CD14-positive monocyte (primary cell): Measurements from ENCODE around the gene PRAMEF27. TPM values are rescaled to one million over a fixed set of nuclear protein-coding genes. Genes with fewer than 3 reads are reported as not detected.
"Not testable (repeated sequence)": the region's sequence is repeated elsewhere in the genome, so short reads cannot be mapped to it uniquely, and the experiment has no call there.

ENCODE experiments used
- DNase-seq, 3 donors: peaks; one replicate each; pipeline ENCODE4 v3.0.0-alpha.2; 2011 to 2022
- H2AFZ ChIP-seq: 2 replicates; pipeline ENCODE4 v1.6.0; 2012; ENCODE audit warnings: mild to moderate bottlenecking, low read depth, low read length, inconsistent platforms; ENCODE audit not compliant: insufficient read depth, poor library complexity, severe bottlenecking
- H3K27ac ChIP-seq, 2 donors: 1 replicate in 1 of 2; 2 replicates in 1 of 2; pipeline ENCODE4 v1.5.1; 2012 to 2013; ENCODE audit warnings: low read length in 2 of 2, control low read depth in 1 of 2, inconsistent platforms in 1 of 2, low read depth in 1 of 2, mild to moderate bottlenecking in 1 of 2
- H3K27me3 ChIP-seq, 2 donors: one replicate each; pipeline versions ENCODE4 v1.6.0 to v1.6.1; 2011 to 2013; ENCODE audit warnings: low read length in 2 of 2; ENCODE audit not compliant: control insufficient read depth in 2 of 2, insufficient read depth in 2 of 2
- H3K36me3 ChIP-seq, 2 donors: replicated peaks in 1 of 2; 1 replicate in 1 of 2; 2 replicates in 1 of 2; pipeline versions ENCODE4 v1.5.1 to v1.6.1; 2012 to 2013; ENCODE audit warnings: low read length in 2 of 2, control low read depth in 1 of 2, inconsistent platforms in 1 of 2, mild to moderate bottlenecking in 1 of 2; ENCODE audit not compliant: insufficient read depth in 2 of 2, control insufficient read depth in 1 of 2
- H3K4me1 ChIP-seq, 2 donors: 1 replicate in 1 of 2; 2 replicates in 1 of 2; pipeline versions ENCODE4 v1.5.1 to v1.6.1; 2012 to 2013; ENCODE audit warnings: low read length in 2 of 2, control low read depth in 1 of 2, inconsistent platforms in 1 of 2, mild to moderate bottlenecking in 1 of 2, moderate library complexity in 1 of 2; ENCODE audit not compliant: insufficient read depth in 2 of 2, control insufficient read depth in 1 of 2
- H3K4me2 ChIP-seq: replicated peaks from 2 replicates; pipeline ENCODE3; 2012; ENCODE audit warnings: low read length, moderate library complexity, mild to moderate bottlenecking; ENCODE audit not compliant: poor library complexity, severe bottlenecking; ENCODE audit errors: extremely low read depth
- H3K4me3 ChIP-seq, 3 experiments: fragments of 200-600 bp in 1 of 3; sonication (generic) in 1 of 3; replicated peaks in 1 of 3; 1 replicate in 2 of 3; 2 replicates in 1 of 3; pipeline ENCODE4 v1.5.1; 2011 to 2013; ENCODE audit warnings: low read length in 3 of 3, mild to moderate bottlenecking in 3 of 3, control low read depth in 2 of 3, low read depth in 2 of 3, inconsistent platforms in 1 of 3, moderate library complexity in 1 of 3
- H3K79me2 ChIP-seq: 2 replicates; pipeline ENCODE4 v1.6.0; 2012; ENCODE audit warnings: mild to moderate bottlenecking, control low read depth, inconsistent platforms, low read length, moderate library complexity; ENCODE audit not compliant: insufficient read depth
- H3K9ac ChIP-seq: 2 replicates; pipeline ENCODE4 v1.6.0; 2017; ENCODE audit warnings: low read length, mild to moderate bottlenecking; ENCODE audit not compliant: insufficient read depth, poor library complexity, severe bottlenecking
- H3K9me3 ChIP-seq, 2 donors: replicated peaks in 1 of 2; 1 replicate in 1 of 2; 2 replicates in 1 of 2; pipeline versions ENCODE4 v1.5.1 to v1.6.1; 2012 to 2013; ENCODE audit warnings: low read length in 2 of 2, control low read depth in 1 of 2; ENCODE audit not compliant: control insufficient read depth in 1 of 2, insufficient read depth in 1 of 2
- H4K20me1 ChIP-seq: 2 replicates; pipeline ENCODE4 v1.6.0; 2012; ENCODE audit warnings: mild to moderate bottlenecking, low read length, control low read depth, moderate library complexity; ENCODE audit not compliant: insufficient read depth
- H3K27ac Mint-ChIP-seq, 7 donors: one replicate each; pipeline ENCODE4 v1.8.0; 2020; ENCODE audit warnings: mild to moderate bottlenecking in 7 of 7, mixed read lengths in 7 of 7, moderate library complexity in 6 of 7, inconsistent platforms in 2 of 7
- H3K27me3 Mint-ChIP-seq, 3 donors: one replicate each; pipeline ENCODE4 v1.8.0; 2021 to 2022; ENCODE audit warnings: low read depth in 3 of 3, mild to moderate bottlenecking in 3 of 3, mixed read lengths in 3 of 3, moderate library complexity in 3 of 3, inconsistent platforms in 1 of 3
- H3K36me3 Mint-ChIP-seq, 2 donors: one replicate each; pipeline ENCODE4 v1.8.0; 2020; ENCODE audit warnings: mixed read lengths in 2 of 2, inconsistent platforms in 1 of 2, mild to moderate bottlenecking in 1 of 2
- H3K4me1 Mint-ChIP-seq: one replicate; pipeline ENCODE4 v1.8.0; 2020; ENCODE audit warnings: mild to moderate bottlenecking, mixed read lengths
- H3K4me3 Mint-ChIP-seq, 2 donors: one replicate each; pipeline ENCODE4 v1.8.0; 2020; ENCODE audit warnings: mild to moderate bottlenecking in 2 of 2, mixed read lengths in 2 of 2, moderate library complexity in 1 of 2
- H3K9me3 Mint-ChIP-seq, 7 donors: one replicate each; pipeline ENCODE4 v1.8.0; 2020 to 2022; ENCODE audit warnings: mixed read lengths in 7 of 7, mild to moderate bottlenecking in 6 of 7, moderate library complexity in 6 of 7, inconsistent platforms in 2 of 7
- WGBS: methylation state at CpG from one replicate; pipeline ENCODE4 v1.1.5; 2013; ENCODE audit warnings: missing lambda C conversion rate; ENCODE audit not compliant: insufficient coverage; 5-methylcytosine and 5-hydroxymethylcytosine counted together
- intact Hi-C, 2 donors: fragments of 100-400 bp; cut with micrococcal nuclease; formaldehyde crosslinking; loops; one replicate each; pipeline versions ENCODE4 v1.15.0 to v1.15.1; 2023
- polyA minus RNA-seq: library from RNA; depleted of rRNA, polyadenylated mRNA; stranded (reverse); fragments of >200 nt; gene quantifications from 2 replicates; pipeline ENCODE4 v1.2.3, GENCODE V29; 2012
- polyA plus RNA-seq, 3 donors: library from polyadenylated mRNA; depleted of rRNA in 1 of 3; unstranded in 2 of 3; stranded (reverse) in 1 of 3; fragments of 300-500 nt in 2 of 3; fragments of >200 nt in 1 of 3; fragmentation: Illumina TruSeq in 2 of 3; gene quantifications; 1 replicate in 2 of 3; 2 replicates in 1 of 3; pipeline ENCODE4 v1.2.3, GENCODE V29; 2012 to 2021
- total RNA-seq, 12 experiments: library from RNA in 1 of 12; stranded (reverse) in 1 of 12; fragments of 120-200 nt in 1 of 12; gene quantifications; one replicate each; pipeline ENCODE4 v1.2.4 and lab custom pipeline; 2013 to 2026; ENCODE audit warnings: mixed read lengths in 6 of 12, inconsistent platforms in 1 of 12

PRAMEF27 gene
- total RNA-seq (2013) = not detected
- polyA plus RNA-seq = not detected
- polyA minus RNA-seq = not detected in 2 replicates
- total RNA-seq (lab: John Stamatoyannopoulos, UW) = 0 to 0.23 (median 0) reads per million in 11 experiments

DNA sequence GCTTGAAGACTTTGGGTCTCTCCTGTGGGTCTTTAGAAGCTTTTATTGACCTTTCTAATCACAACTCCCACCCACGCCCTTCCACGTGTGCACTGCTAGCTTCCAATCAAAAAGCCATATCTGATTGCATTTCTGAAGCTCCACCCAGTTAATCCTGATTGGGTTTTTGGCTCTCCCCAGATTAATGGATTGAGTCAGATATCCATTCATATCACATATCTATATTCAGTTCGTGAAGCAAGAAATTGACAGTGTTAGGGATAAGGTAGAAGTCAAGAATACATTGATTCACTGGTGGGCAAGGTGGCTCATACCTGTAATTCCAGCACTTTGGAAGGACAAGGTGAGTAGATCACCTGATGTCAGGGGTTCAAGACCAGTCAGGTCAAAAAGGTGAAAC, at the start of gene PRAMEF27:
Gene PRAMEF27, minus strand, starts transcription at position 101 of the 400 bp plus-strand sequence. CDS start 2,916 bp downstream, outside the sequence.
- H3K27me3 ChIP-seq, H3K9ac ChIP-seq, H3K9me3 Mint-ChIP-seq, H3K27me3 Mint-ChIP-seq, H3K9me3 ChIP-seq, H3K79me2 ChIP-seq, H4K20me1 ChIP-seq, H3K36me3 ChIP-seq, H3K4me1 Mint-ChIP-seq, H3K36me3 Mint-ChIP-seq, H3K27ac Mint-ChIP-seq, H2AFZ ChIP-seq, H3K4me1 ChIP-seq, DNase-seq, intact Hi-C loops, H3K4me3 ChIP-seq, H3K4me3 Mint-ChIP-seq, H3K27ac ChIP-seq, H3K4me2 ChIP-seq: not testable (repeated sequence)
- no CpG with 5 or more reads among the region's 3 CpGs for WGBS

DNA sequence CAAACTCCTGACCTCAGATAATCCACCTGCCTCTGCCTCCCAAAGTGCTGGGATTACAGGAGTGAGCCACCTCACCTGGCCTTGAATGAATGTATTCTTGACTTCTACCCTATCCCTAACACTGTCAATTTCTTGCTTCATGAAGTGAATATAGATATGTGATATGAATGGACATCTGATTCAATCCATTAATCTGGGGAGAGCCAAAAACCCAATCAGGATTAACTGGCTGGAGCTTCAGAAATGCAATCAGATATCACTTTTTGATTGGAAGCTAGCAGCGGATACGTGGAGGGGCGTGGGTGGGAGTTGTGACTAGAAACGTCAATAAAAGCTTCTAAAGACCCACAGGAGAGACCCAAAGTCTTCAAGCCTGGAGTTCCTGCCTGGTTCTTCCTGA, 14.1 kb upstream of the PRAMEF27 start, which contains the start of gene PRAMEF25:
Gene PRAMEF25, plus strand, starts transcription at position 301 of the 400 bp plus-strand sequence. CDS start 2,920 bp downstream, outside the sequence.
- H3K4me2 ChIP-seq, H3K27me3 Mint-ChIP-seq, H3K9me3 Mint-ChIP-seq, H3K9ac ChIP-seq, H3K9me3 ChIP-seq, H3K4me1 Mint-ChIP-seq, H3K4me3 ChIP-seq, H4K20me1 ChIP-seq, H3K27me3 ChIP-seq, H3K4me1 ChIP-seq, H3K27ac ChIP-seq, H3K4me3 Mint-ChIP-seq, H3K79me2 ChIP-seq, intact Hi-C loops, H3K27ac Mint-ChIP-seq, H3K36me3 ChIP-seq, H3K36me3 Mint-ChIP-seq, H2AFZ ChIP-seq, DNase-seq: not testable (repeated sequence)
- no CpG with 5 or more reads among the region's 4 CpGs for WGBS

DNA sequence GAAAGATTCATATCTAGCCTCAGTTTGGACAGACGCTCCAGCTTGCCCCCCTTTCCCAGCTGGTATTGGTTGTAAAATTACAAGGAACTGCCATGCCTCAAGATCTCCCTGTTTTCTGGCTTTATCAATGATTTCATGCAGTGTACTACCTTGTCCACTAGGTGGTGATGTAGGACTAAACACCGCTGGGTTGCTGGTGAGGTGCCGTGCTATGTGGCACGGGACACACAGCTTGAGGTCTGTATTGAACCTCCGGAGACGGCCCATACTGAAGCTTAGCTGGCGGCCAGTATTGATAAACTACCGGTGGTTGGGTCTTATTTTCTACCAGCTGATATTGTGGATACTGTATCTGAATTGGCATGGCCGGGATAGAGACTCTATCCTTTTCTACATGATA, 36.5 kb downstream of the PRAMEF27 start:
- H2AFZ ChIP-seq, H3K36me3 Mint-ChIP-seq, H3K27me3 ChIP-seq, H3K36me3 ChIP-seq, H3K9ac ChIP-seq, H3K9me3 ChIP-seq, H4K20me1 ChIP-seq, H3K9me3 Mint-ChIP-seq, DNase-seq, H3K27me3 Mint-ChIP-seq, H3K27ac Mint-ChIP-seq, H3K4me1 ChIP-seq, H3K4me1 Mint-ChIP-seq, H3K79me2 ChIP-seq, H3K4me3 Mint-ChIP-seq, H3K4me3 ChIP-seq, intact Hi-C loops, H3K27ac ChIP-seq, H3K4me2 ChIP-seq: not testable (repeated sequence)
- no CpG with 5 or more reads among the region's 9 CpGs for WGBS

DNA sequence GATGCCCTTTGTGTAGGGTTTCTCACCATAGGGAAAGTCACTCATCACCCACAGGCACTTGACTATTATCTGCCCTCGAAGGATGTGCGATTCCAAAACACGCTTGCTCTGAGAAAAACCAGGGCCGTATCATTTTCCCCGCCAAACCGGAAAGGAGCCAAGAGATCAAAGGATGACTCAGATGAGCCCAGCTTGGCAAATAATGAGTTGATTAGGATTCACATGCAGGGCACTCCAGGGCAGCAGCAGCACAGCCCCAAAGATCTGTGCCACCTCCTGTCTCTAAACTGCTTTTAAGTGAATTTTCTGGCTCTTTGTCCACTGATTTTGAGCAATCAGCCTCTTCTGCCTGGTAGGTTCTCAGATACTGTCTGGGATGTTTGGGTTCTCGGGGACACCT, 44.4 kb downstream of the PRAMEF27 start:
- H3K27ac ChIP-seq, H2AFZ ChIP-seq, H3K4me2 ChIP-seq, H3K9me3 ChIP-seq, H3K9me3 Mint-ChIP-seq, H3K36me3 ChIP-seq, H3K4me1 ChIP-seq, H3K4me1 Mint-ChIP-seq, intact Hi-C loops, DNase-seq, H3K79me2 ChIP-seq, H3K27me3 Mint-ChIP-seq, H4K20me1 ChIP-seq, H3K36me3 Mint-ChIP-seq, H3K4me3 ChIP-seq, H3K27ac Mint-ChIP-seq, H3K27me3 ChIP-seq, H3K4me3 Mint-ChIP-seq, H3K9ac ChIP-seq: not testable (repeated sequence)
- WGBS = no CpG with 5 or more reads among the region's 7 CpGs
